GM12878 (cell line): ENCODE results near the gene SLC35F3. TPM values are rescaled to one million over a fixed set of nuclear protein-coding genes. Genes with fewer than 3 reads are reported as not detected.

Source experiments
- ATAC-seq: fragments of 200-7000 bp; cut with Tn5 transposase; 3 replicates; pipeline ENCODE4 v1.9.1; 2020; ENCODE audit warnings: mild to moderate bottlenecking, moderate library complexity
- BruUV-seq: library from RNA; stranded (reverse); fragments of 400-500 nt; replicated peaks from 2 replicates; lab custom pipeline; 2021; lab: Mats Ljungman, UMichigan
- CTCF ChIA-PET: fragments of 300-600 bp; sonication (Branson Sonifier 250); formaldehyde crosslinking; extraction: SDS; loops from one replicate; lab custom pipeline; 2021; ENCODE audit warnings: inconsistent platforms; lab: Yijun Ruan, JAX
- POLR2A ChIA-PET: fragments of 350-600 bp; formaldehyde crosslinking; extraction: SDS; loops from one replicate; lab custom pipeline; 2021; ENCODE audit warnings: inconsistent platforms; lab: Charles Lee
- RAD21 ChIA-PET: fragments of 300-600 bp; sonication (Branson Sonifier 250); formaldehyde crosslinking; loops from one replicate; lab custom pipeline; 2023; ENCODE audit warnings: antibody characterized with exemption; ENCODE audit not compliant: unreplicated experiment; lab: Charles Lee
- SMC1A ChIA-PET: fragments of 300-600 bp; sonication (Branson Sonifier 250); formaldehyde crosslinking; loops from one replicate; lab custom pipeline; 2023; ENCODE audit not compliant: unreplicated experiment, uncharacterized antibody; lab: Charles Lee
- DNase-seq: peaks from one replicate; pipeline ENCODE4 v3.0.0-alpha.2; 2011; ENCODE audit warnings: low read depth, low spot score
- FAIRE-seq: peaks from 3 replicates; lab custom pipeline; 2011; peaks lifted over from hg19 to GRCh38; lab: Jason Lieb, UNC
- H2AFZ ChIP-seq: 2 replicates; pipeline ENCODE4 v1.6.0; 2011; ENCODE audit warnings: low read depth, low read length, control low read depth; ENCODE audit not compliant: control insufficient read depth
- H3K27ac ChIP-seq: 2 replicates; pipeline ENCODE4 v1.5.1; 2011; ENCODE audit warnings: control low read depth; ENCODE audit not compliant: control insufficient read depth, insufficient read depth
- H3K27me3 ChIP-seq, 2 experiments: replicated peaks in 1 of 2; 2 replicates each; pipeline versions ENCODE4 v1.6.0 to v1.6.1; 2011; ENCODE audit warnings: low read length in 1 of 2; ENCODE audit not compliant: control insufficient read depth in 2 of 2, insufficient read depth in 2 of 2
- H3K36me3 ChIP-seq, 2 experiments: 2 replicates each; pipeline ENCODE4 v1.5.1; 2011; ENCODE audit warnings: low read length in 1 of 2; ENCODE audit not compliant: control insufficient read depth in 2 of 2, insufficient read depth in 2 of 2
- H3K4me1 ChIP-seq: 2 replicates; pipeline ENCODE4 v1.6.1; 2011; ENCODE audit warnings: mild to moderate bottlenecking, low read length, moderate library complexity, mixed read lengths; ENCODE audit not compliant: control insufficient read depth, insufficient read depth
- H3K4me2 ChIP-seq: 2 replicates; pipeline ENCODE4 v1.6.0; 2011; ENCODE audit warnings: control low read depth; ENCODE audit not compliant: control insufficient read depth, insufficient read depth
- H3K4me3 ChIP-seq: fragments of 200-600 bp; sonication (generic); 2 replicates; pipeline ENCODE4 v1.5.1; 2016
- H3K79me2 ChIP-seq: 2 replicates; pipeline ENCODE4 v1.6.0; 2011; ENCODE audit warnings: low read length; ENCODE audit not compliant: control insufficient read depth, insufficient read depth
- H3K9ac ChIP-seq: 2 replicates; pipeline ENCODE4 v1.8.0; 2011; ENCODE audit warnings: low read length, control low read depth, mixed read lengths; ENCODE audit not compliant: control insufficient read depth, insufficient read depth
- H3K9me3 ChIP-seq: replicated peaks from 3 replicates; pipeline ENCODE4 v1.5.1; 2011; ENCODE audit warnings: mild to moderate bottlenecking, low read length; ENCODE audit not compliant: control insufficient read depth, insufficient read depth
- H4K20me1 ChIP-seq: 2 replicates; pipeline ENCODE4 v1.6.0; 2011; ENCODE audit not compliant: control insufficient read depth, insufficient read depth
- FOXK2 ChIP-seq: fragments of 450-650 bp; IDR thresholded peaks from 2 replicates; pipeline ENCODE4 v1.6.1; 2017; ENCODE audit warnings: mild to moderate bottlenecking, moderate library complexity
- GATAD2B ChIP-seq: fragments of 450-650 bp; conservative IDR thresholded peaks from 2 replicates; pipeline ENCODE4 v1.6.1; 2017; ENCODE audit warnings: low read depth, mild to moderate bottlenecking, moderate library complexity
- HDAC2 ChIP-seq: fragments of 200-600 bp; sonication (generic); IDR thresholded peaks from 2 replicates; pipeline ENCODE4 v1.6.1; 2017
- KAT2A ChIP-seq: conservative IDR thresholded peaks from 2 replicates; pipeline ENCODE4 v1.6.1; 2011; ENCODE audit warnings: low read depth, low read length; ENCODE audit not compliant: control insufficient read depth
- MYB ChIP-seq: fragments of 150-350 bp; IDR thresholded peaks from 2 replicates; pipeline ENCODE4 v1.6.1; 2014; ENCODE audit warnings: mild to moderate bottlenecking, low read depth, low read length, borderline replicate concordance
- MYC ChIP-seq: IDR thresholded peaks from 2 replicates; pipeline ENCODE4 v1.6.1; 2011; ENCODE audit warnings: mild to moderate bottlenecking, low read length, moderate library complexity, inconsistent platforms; ENCODE audit not compliant: insufficient read depth, insufficient replicate concordance, insufficient read length, severe bottlenecking
- POLR2A ChIP-seq: IDR thresholded peaks from 2 replicates; pipeline ENCODE4 v1.6.1; 2011; ENCODE audit warnings: low read depth, mild to moderate bottlenecking, low read length
- SMARCA5 ChIP-seq: fragments of 450-650 bp; IDR thresholded peaks from 2 replicates; pipeline ENCODE4 v1.6.1; 2017; ENCODE audit warnings: mild to moderate bottlenecking
- SRF ChIP-seq, 2 experiments: IDR thresholded peaks; 2 replicates each; pipeline ENCODE4 v1.6.1; 2011; ENCODE audit warnings: low read depth in 2 of 2, low read length in 2 of 2, mild to moderate bottlenecking in 1 of 2, moderate library complexity in 1 of 2
- TBL1XR1 ChIP-seq: IDR thresholded peaks from 2 replicates; pipeline ENCODE4 v1.6.1; 2012; ENCODE audit warnings: low read depth, low read length, improper control_type of control experiment
- ZBED1 ChIP-seq: IDR thresholded peaks from 2 replicates; pipeline ENCODE4 v1.6.1; 2016; ENCODE audit warnings: borderline replicate concordance
- WGBS: methylation state at CpG from one replicate; pipeline ENCODE4 v1.1.6; 2016; ENCODE audit warnings: low lambda C conversion rate; ENCODE audit not compliant: insufficient replicate concordance, insufficient coverage; ENCODE audit errors: missing lambda C conversion rate; 5-methylcytosine and 5-hydroxymethylcytosine counted together
- in situ Hi-C: fragments of 300-500 bp; cut with MboI; formaldehyde crosslinking; loops from 9 replicates; pipeline ENCODE4 v1.14.3; 2018; ENCODE audit warnings: mixed read lengths
- intact Hi-C: fragments of 100-400 bp; cut with micrococcal nuclease; formaldehyde crosslinking; loops from one replicate; pipeline ENCODE4 v1.14.2; 2022; ENCODE audit not compliant: unreplicated experiment
- polyA plus RNA-seq, 11 experiments: library from polyadenylated mRNA; depleted of rRNA in 4 of 11; unstranded in 6 of 11; stranded (reverse) in 5 of 11; fragments of >200 nt; fragmentation: Nextera tagmentation in 4 of 11; fragmentation: Illumina TruSeq in 1 of 11; extraction: Ambion mirVana in 4 of 11; extraction: Trizol in 1 of 11; gene quantifications; 1 replicate in 1 of 11; 2 replicates in 10 of 11; pipeline versions ENCODE4 v1.2.1 to v1.2.3, GENCODE V29; 2011 to 2016; ENCODE audit warnings: inconsistent platforms in 2 of 11, missing spikeins in 2 of 11, low read depth in 1 of 11
- total RNA-seq, 4 experiments: library from RNA; depleted of rRNA in 3 of 4; stranded (reverse); fragments of >200 nt in 3 of 4; fragmentation: Illumina TruSeq in 1 of 4; extraction: Trizol in 1 of 4; gene quantifications; 2 replicates each; pipeline versions ENCODE4 v1.2.1 to v1.2.3, GENCODE V29; 2013 to 2021
- TF ChIP-seq, protein P1 (sequence below): IDR thresholded peaks from 2 replicates; pipeline ENCODE4 v1.6.1; 2012; ENCODE audit warnings: low read depth, low read length, improper control_type of control experiment
- TF ChIP-seq, protein P2 (sequence below): IDR thresholded peaks from 2 replicates; pipeline ENCODE4 v1.6.1; 2011; ENCODE audit warnings: low read depth, low read length, improper control_type of control experiment, borderline replicate concordance
- TF ChIP-seq, protein P3 (sequence below): fragments of 450-650 bp; IDR thresholded peaks from 2 replicates; pipeline ENCODE4 v1.6.1; 2017; ENCODE audit warnings: mild to moderate bottlenecking, low read depth, inconsistent platforms; ENCODE audit not compliant: poor library complexity, severe bottlenecking

The SLC35F3 gene
- total and polyA plus RNA-seq, 10 of the 15 experiments (the other 5 are each of a cell fraction or from before 2014, with no cell fraction given), result 1.0 to 8.6 (median 5.7) TPM

DNA sequence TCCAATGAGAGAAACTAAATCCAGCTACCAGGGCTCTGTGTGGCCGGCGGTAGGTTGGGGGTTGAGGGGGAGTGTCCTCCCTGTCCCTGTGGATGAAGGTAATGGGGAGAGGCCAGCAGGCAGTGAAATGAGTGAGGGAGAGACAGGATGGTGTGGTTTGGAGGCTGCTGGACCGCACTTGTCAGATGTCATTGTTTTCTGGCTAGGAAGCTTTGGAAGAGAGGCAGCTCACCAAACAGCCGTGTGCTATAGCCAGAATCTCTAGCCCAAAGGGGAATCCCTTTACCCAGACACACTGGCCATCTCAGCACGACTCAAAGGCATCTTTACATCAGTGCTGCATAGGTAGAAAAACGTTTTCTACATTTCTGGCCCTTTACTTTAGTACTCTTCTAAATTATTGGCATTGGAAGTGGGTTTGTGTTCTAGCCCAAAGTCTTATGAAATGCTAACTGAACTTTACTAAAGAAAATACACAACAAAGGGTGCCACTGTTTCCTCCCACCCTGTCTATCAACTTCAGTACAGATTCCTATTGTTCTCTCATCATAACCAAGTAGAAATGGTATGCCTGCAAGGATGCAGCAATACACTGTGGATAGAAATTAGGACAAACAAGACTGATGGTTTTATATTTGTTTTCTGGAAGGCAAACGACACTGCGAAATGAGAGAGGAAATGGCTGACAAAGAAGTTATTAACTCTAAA, 372.8 kb downstream of the SLC35F3 start:
- no peak overlapping the region for H2AFZ ChIP-seq
- H3K4me1 ChIP-seq, result peaks cover 1% of the 10 kb centered on the region
- ChIA-PET POLR2A (no interaction called here), RAD21 (interaction anchor here (2.1 kb wide), 1 partner anchor 32 kb away, joined by 4 read pairs; no protein-coding TSS in a partner anchor), CTCF (no interaction called here), SMC1A (no interaction called here)
- WGBS, result 37% methylated on average over 8 of the region's 8 CpGs
- no peaks in the 10 kb centered on the region; a peak in 1 of 4 replicates for H3K36me3 ChIP-seq
- in situ Hi-C loops, result no loop called here
- intact Hi-C loops, result no loop called here
- H3K27me3 ChIP-seq, result no peaks in the 10 kb centered on the region; a peak in 1 of 4 replicates
- no peak overlapping the region for H3K4me2 ChIP-seq
- H3K79me2 ChIP-seq, result no peaks in the 10 kb centered on the region
- H3K9me3 ChIP-seq, result no peaks in the 10 kb centered on the region
- H3K9ac ChIP-seq, result no peak overlapping the region
- H3K27ac ChIP-seq, result no peak overlapping the region
- DNase-seq, result no peak
- ATAC-seq, result no peak
- H3K4me3 ChIP-seq, result no peak overlapping the region
- TF ChIP-seq ZBED1, result no peak
- TF ChIP-seq HDAC2, result no peak
- no peak for TF ChIP-seq TBL1XR1
- no peak for TF ChIP-seq MYB
- BruUV-seq, result no TSS peak
- no peaks in the 10 kb centered on the region for H4K20me1 ChIP-seq
- FAIRE-seq, result no peak

DNA sequence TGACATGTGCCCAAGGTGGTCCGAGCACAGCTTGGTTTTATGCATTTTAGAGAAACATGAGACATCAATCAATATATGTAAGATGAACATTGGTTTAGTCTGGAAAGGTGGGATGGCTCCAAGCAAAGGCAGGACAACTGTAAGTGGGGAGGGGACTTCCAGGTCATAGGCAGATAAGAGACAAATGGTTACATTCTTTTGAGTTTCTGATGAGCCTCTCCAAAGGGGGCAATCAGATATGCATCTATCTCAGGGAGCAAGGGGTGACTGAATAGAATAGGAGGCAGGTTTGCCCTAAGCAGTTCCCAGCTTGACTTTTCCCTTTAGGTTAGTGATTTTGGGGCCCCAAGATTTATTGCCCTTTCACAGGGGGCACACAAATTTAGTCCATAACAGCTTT, 374.5 kb downstream of the SLC35F3 start:
- POLR2A ChIA-PET, result no interaction called here
- in situ Hi-C loops (no loop called here), intact Hi-C loops (no loop called here)
- no peak overlapping the region for H3K4me3 ChIP-seq
- no peaks in the 10 kb centered on the region for H3K4me1 ChIP-seq
- H2AFZ ChIP-seq, result no peak overlapping the region
- H3K9me3 ChIP-seq, result no peaks in the 10 kb centered on the region
- DNase-seq (no peak), ATAC-seq (no peak), FAIRE-seq (no peak)
- H3K4me2 ChIP-seq, result no peak overlapping the region
- CTCF ChIA-PET, result interaction anchor here (1.2 kb wide), 1 partner anchor 49 kb away, joined by 3 read pairs; no protein-coding TSS in a partner anchor
- H3K36me3 ChIP-seq, result no peaks in the 10 kb centered on the region
- H3K79me2 ChIP-seq, result no peaks in the 10 kb centered on the region
- SMC1A ChIA-PET, result interaction anchor here (0.7 to 1.2 kb wide), 2 partner anchors 9 to 111 kb away, joined by 3 to 4 read pairs; no protein-coding TSS in a partner anchor
- BruUV-seq, result no TSS peak
- RAD21 ChIA-PET, result no interaction called here
- H3K27ac ChIP-seq, result no peak overlapping the region
- WGBS, result 20% methylated on average over 1 of the region's 1 CpG
- H4K20me1 ChIP-seq, result no peaks in the 10 kb centered on the region
- no peaks in the 10 kb centered on the region; a peak in 1 of 4 replicates for H3K27me3 ChIP-seq
- no peak overlapping the region for H3K9ac ChIP-seq
- no peak for TF ChIP-seq SMARCA5
- no peak for TF ChIP-seq KAT2A
- TF ChIP-seq, protein P1, sequence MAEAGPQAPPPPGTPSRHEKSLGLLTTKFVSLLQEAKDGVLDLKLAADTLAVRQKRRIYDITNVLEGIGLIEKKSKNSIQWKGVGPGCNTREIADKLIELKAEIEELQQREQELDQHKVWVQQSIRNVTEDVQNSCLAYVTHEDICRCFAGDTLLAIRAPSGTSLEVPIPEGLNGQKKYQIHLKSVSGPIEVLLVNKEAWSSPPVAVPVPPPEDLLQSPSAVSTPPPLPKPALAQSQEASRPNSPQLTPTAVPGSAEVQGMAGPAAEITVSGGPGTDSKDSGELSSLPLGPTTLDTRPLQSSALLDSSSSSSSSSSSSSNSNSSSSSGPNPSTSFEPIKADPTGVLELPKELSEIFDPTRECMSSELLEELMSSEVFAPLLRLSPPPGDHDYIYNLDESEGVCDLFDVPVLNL, result no peak
- no peak for TF ChIP-seq SRF (IDR thresholded peaks at IDR 0.05; ENCODE audit: low read depth in 2 of 2, low read length in 2 of 2)
- no peak for TF ChIP-seq MYC
- TF ChIP-seq, protein P2, sequence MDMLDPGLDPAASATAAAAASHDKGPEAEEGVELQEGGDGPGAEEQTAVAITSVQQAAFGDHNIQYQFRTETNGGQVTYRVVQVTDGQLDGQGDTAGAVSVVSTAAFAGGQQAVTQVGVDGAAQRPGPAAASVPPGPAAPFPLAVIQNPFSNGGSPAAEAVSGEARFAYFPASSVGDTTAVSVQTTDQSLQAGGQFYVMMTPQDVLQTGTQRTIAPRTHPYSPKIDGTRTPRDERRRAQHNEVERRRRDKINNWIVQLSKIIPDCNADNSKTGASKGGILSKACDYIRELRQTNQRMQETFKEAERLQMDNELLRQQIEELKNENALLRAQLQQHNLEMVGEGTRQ, result no peak
- TF ChIP-seq GATAD2B, result no peak
- no peak for TF ChIP-seq FOXK2
- no peak for TF ChIP-seq POLR2A
- TF ChIP-seq, protein P3, sequence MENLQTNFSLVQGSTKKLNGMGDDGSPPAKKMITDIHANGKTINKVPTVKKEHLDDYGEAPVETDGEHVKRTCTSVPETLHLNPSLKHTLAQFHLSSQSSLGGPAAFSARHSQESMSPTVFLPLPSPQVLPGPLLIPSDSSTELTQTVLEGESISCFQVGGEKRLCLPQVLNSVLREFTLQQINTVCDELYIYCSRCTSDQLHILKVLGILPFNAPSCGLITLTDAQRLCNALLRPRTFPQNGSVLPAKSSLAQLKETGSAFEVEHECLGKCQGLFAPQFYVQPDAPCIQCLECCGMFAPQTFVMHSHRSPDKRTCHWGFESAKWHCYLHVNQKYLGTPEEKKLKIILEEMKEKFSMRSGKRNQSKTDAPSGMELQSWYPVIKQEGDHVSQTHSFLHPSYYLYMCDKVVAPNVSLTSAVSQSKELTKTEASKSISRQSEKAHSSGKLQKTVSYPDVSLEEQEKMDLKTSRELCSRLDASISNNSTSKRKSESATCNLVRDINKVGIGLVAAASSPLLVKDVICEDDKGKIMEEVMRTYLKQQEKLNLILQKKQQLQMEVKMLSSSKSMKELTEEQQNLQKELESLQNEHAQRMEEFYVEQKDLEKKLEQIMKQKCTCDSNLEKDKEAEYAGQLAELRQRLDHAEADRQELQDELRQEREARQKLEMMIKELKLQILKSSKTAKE, result no peak
